Tongue (tissue), 2 donors: ENCODE results near the gene C1orf74. TPM values are rescaled to one million over a fixed set of nuclear protein-coding genes. Genes with fewer than 3 reads are reported as not detected.
A peak's percentile ranks its signal among the peaks of the same experiment; 100 is the strongest.

Source experiments
- DNase-seq: peaks from one replicate; pipeline ENCODE4 v3.0.0-alpha.2; 2015
- total RNA-seq: library from RNA; depleted of rRNA; stranded (reverse); fragments of >200 nt; gene quantifications from one replicate; pipeline ENCODE4 v1.2.3, GENCODE V29; 2014

The C1orf74 gene
- total RNA-seq, 1 donor from 2014 or later = 3.3 TPM

DNA sequence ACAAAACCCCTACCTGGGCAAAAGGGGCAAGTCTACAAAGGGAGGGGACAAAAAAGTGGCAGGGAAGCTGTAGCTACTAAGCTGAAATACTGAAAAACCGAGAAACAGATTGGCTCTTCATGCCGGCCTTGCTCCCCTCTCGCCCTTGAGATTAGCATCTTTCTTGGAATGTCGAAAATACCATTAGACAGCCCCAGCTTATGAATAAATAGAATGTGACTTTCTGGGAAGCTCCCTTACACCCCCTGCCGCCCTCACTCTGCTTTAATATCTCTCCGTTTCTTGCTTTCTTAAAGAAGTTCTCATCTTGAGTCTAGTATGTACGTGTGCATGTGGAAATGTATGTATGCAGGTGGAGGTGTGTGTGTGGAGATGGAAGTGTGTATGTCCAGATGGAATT, 14.4 kb downstream of the C1orf74 start:
- no peak for DNase-seq

DNA sequence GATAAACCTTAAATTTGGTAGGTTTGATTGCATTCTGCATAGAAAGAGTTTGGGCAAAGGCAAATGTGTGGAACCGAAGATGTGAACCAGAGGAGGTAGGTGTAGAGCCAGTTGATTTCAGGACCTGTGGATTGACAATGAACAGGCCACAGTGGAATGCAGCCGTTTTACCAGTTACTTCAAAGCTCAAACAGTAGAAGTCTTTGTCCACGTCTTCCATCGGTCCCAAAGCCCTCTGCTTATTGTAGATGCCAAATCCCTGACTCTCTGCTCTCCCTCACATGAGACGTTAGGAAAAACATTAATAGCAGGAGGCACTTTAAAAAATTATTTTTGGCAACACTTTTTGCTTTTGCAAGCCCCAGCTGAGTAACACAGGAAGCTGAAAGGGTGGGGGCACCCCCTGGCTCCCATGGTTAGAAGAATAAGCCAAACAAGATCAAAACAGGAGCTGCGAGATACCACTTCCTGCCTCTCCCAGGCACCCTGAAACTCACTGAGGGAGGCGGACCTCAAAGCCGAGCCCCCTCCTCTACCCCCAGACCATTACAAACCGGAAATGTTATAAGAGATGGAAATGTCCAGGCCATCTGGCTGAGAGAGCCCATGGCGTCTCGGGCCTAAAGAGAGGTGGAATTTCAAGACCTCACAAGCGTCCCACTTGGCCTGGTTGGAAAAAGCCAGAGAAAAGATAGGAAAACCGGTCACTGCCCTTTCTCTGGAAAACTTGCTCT, 15.0 kb downstream of the C1orf74 start:
- DNase-seq = peak; percentile 64

DNA sequence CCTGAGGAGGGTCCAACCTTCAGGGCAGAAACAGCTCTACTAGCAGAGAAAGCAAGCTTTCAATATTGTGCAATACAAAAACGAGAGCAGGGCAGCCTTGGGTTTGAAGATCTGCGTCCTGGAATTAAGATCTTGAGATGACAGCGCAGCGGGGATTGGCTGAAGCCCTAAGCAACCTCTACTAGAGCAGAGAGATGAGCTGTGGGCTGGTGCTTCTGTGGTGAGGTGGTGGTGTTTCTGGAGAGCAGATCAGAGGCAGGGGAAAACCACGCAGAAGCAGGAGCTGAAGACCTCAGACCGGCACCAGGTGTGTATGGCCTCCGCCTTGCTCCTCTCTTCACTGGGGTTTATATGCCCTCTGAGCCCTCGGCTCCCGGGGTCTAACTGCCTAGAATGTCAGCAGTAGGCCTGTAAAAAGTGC, 16.0 kb downstream of the C1orf74 start:
- DNase-seq = no peak

DNA sequence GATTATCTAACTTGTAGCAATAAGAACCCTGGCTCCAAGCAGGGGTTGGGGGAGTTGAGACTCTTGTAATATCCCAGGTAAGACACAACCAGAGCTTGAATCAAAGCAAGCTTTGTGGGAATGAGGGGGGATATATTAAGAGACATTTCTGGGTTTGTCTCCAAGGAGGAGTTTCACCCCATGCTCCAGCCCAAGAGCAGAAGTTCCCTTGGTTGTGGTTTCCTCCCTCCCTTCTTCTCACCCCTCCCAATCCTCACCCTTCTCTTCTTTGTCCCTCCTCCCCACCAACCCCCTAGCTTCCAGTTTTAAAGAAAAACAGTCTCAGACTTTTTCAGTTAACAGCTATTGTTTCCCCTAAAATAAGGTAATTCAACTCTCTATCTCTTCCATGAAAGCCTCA, 16.7 kb downstream of the C1orf74 start:
- no peak for DNase-seq

DNA sequence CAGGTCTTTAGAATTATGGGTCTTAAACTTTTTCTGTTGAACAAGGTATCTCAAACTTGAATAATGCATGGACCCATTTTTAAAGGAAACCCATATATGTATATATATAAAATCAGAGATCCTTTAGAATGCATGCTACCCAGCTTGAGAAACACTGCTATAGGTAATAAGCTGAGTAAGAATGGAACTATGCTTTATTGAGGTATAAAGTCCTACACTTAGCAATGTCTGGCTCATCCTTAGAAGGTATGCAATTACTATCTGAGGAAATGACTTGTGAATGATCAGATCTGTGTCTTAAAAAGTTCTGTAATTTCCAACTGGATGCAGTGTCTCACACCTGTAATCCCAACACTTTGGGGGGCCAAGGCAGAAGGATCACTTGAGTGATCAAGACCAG, 17.3 kb downstream of the C1orf74 start:
- DNase-seq = no peak

DNA sequence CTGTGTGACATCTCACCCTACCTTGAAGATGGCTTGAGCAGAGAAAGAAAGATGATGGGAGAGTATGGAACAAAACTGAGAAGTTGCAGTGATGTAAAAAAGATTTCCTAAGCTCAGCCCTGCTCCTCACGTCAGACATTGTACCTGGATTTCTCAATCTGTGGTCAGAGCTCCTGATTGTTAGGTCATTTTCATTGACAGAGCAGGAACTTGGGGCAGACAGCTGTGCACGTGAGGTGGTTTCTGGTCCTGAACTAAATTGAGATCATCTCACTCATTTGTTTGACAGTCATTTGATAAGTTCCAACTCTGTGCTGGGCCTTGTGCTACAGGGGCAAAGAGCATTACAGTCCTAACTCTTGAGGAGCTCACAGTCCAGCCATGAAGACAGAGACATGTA, 18.3 kb downstream of the C1orf74 start:
- DNase-seq = no peak

DNA sequence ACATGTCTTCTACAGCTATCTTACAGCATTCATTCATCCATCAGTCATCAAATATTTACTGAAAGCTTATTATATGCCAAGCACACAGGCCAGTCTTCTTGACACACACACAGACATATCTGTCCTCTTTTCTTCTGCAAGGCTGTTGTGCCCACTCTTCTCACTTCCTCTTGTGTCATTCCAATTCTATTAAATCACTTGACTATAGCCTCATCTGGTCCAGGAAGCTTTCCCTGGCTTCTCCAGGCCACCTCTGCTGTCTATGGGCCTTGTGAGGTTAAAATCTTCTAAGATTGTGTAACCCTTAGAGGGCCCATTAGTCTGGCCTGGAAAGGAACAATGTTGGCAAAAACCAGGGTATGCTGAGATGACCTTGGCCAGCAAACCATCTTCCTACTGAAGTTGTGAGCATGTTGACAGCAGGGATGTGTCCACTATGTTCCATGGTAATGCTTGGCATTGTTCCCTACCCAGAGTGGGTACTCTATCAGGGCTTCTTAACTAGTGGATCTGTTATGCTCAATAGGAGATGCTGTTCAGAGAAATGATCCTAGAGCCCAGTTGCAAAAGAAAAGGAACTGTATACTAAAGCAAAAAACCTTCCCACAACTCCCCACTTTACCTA, 23.2 kb downstream of the C1orf74 start:
- DNase-seq = no peak

DNA sequence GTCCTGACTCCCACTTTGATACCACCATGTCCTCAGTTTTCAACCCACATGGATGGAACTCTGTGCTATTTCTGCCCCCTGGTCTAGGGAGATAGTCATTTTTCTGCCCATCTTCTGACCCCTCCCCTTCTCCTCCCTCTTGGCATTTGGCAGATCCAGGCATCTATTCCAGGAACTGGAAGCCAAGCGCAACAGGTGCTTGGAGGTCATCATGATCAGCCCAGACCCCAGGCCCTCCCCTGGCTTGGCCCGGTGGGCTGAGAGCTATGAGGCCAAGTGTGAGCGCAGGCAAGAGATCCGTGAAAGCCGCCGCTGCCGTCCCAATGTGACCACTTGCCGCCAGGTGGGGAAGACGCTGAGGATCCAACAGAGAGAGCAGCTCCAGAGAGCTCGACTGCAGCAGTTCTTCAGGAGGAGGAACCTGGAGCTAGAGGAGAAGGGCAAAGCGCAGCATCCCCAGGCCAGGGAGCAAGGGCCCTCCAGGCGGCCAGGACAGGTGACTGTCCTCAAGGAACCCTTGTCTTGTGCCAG, 24.5 kb downstream of the C1orf74 start:
- DNase-seq = no peak

DNA sequence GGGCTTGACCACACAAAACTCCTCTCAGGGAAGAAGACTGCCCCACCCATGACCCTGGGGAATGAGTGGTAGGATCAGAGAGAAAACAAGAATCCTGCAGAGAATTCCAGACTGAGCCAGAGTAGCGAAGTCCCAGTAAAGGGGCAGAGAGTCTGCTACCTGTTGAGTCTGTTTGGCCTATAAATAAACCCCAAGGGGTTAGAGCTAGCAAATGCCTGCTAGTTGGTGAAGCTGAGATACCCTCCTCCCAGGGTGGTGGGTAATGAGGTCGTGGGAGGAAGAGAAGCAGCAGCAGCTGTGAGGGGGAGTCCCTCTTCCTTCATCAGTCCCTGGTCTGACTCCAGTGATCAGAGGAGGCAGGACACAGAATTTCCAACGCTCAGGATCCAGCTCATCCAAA, 26.0 kb downstream of the C1orf74 start:
- DNase-seq = no peak

DNA sequence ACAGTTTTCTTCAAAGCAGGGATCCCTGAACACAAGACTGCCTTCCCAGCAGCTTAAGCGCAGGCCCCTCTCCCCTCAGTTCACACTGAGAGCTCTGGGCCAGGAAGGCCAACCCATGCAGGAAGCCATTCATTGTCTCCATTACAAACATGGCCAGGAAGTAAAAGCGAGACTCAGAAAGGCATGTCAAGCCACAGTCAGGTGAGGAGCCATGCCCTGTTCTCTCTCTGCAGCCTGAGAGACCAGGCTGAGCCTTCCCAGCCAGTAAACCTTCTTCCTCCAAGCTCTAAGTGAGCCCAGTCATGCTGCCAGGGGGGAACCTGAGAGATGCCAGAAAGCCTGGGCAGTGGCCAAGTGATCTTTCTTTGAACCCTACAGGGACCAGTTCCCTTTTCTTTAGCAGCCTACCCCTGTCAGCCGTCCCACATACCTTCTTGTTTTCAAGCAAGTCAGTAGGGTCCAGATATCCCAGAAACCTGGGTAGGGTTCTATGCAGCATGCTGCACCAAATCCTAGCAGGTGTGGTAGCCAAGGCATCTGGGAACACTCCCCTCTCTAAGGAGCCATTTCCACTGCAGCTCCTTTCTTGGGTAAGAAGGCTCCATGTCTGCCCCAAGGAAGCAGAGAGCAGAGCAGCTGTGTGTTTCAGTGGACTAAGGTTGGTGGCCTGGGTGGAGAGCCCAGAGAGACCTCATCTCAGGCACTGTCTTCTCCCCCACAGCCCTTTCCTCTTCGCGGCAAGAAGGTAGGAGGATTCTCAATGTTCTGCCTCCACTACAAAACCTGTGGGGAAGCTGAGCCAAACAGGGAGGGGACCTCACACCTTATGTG, 27.5 kb downstream of the C1orf74 start:
- no peak for DNase-seq

DNA sequence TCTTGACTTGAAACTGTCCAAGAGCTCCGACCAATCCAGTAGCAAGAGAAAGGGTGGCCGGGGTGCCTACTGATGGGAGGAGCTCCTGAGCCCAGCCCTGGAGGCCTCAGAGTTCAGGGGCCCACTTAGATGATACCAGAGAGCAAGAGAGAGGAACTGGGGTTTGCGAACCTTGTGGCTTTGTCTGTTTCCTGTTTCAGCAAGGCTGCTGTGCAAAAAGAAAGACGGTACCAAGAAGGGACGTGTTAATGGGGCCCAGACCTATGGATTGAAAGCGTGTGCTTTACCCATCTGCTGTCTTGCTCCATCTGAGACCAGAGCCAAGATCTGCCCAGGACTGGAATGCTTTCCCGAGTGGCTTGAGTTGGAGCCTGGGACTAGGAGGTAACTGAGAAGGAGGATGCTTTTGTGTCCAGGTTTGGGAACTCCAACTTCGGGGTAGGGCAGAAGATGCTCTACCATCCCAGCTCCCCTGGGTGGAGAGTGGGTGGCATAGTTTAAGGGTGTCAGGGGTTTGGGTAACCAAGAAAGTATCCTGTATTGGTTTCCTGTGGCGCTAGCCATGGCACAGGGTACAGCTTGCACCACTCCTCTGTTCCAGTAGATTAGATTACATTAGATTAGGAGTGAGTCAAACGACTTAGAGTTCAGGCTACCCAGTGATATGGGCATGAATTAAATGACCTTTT, 28.3 kb downstream of the C1orf74 start, which contains the start of gene TRAF3IP3:
Gene TRAF3IP3 (plus strand): TSS at position 128 of the 689 bp plus-strand sequence. CDS start 3,987 bp downstream, outside the sequence.
- DNase-seq = no peak

DNA sequence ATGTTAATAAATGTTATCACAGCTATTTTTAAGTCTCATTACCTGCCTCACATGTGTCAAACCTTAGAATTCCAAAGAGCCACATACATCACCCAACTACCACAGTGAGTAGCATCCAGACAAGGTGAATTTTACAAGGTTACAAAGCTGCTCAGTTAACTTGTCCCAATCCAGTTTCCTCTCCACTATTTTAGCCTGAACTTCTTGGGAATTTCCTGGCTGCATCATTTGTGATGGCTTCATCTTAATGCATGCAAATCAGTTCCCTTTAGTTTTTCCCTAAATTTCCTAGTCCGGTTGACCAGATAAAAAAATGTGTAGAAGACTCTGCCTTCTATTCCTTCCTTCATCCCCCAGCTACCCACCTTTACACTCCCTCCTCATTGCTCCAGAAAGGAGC, 29.1 kb downstream of the C1orf74 start:
- DNase-seq = no peak

DNA sequence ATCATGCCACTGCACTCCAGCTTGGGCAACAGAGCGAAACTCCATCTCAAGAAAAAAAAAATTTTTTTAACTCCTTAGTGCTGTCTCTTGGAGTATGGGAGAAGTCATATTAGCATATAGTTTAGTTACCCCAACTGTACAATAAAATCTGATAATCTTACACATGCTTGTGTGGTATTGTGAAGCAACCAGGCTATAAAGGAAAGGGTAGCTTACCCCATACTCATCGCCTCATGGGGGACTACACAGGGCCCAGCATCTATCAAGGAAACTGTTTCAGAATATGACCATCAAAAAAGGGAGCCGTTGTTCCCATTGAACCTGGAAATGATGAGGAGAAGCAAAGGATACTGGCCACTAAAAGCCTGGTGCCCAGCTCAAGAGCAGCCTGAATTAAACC, 31.5 kb downstream of the C1orf74 start:
- DNase-seq = no peak

DNA sequence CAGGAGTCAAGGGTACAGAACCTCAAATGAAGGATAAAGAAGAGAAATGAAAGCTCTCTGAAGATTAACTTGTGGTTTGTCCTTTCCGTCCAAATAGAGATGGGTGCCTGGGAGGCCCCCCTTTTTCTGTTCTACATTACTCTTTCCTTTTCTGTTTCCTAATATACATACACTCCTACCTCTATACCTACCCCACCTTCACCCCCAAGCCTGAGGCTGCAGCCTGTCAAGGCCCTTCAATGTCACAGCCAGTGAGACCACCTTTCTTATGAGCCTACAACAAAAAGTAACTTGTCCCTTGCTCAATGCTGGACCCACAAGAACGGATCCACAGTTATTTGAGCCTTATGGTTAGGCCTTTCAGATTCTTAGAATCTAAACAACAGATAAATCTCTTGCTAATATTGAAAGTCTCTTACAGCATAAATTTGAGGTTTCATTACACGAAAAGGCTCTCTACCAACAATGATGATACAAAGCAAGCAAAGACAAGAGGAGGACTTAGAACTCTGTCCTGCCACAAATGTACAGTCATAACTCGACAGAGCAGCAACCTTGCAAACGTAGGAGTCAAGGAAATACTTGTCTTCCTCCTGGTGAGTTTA, 32.6 kb downstream of the C1orf74 start:
- DNase-seq = no peak

DNA sequence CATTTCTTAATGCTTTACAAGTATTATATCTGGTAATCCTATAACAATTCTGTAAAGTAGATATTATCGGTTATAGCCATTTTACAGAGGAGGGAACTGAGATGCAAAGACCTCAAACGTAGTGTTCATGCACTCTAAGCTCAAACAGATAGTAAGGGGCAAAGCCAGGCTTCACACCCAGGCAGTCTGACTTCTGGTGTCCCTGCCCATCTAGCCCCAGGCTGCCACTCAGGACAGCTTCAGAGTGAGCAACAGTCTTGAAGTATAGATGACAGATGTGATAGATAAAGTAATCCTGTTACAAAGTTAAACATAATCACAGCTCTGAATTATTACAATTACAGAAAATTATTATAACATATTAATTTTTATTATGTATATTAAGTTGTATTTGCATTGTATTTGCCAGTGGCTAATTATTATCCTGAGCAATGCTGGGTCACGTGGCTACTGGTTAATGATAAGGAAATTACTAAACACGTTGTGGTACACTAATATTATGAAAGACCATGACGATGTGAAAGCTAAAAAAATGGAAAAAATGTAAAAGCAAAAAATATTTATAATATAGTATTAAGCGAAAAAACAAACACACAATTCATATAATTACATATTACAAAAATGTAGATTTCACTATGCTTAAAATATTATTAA, 34.6 kb downstream of the C1orf74 start:
- DNase-seq = no peak

DNA sequence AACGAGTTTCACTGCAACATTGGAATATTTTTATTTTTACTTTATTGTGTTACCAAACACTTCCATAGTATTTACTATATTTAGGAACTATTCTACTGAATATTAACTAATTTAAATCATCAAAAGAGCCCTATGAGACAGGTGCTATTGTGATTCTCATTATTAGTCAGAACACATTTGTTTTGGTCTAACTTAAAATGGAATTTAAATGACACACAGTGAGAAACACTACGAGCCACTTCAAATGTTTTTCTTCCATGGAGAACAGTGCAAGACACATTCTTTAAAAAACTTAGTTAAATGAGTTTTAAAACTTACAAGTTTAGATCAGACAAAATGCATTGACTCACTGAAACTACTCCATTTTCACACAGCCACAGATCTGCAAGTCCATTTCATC, 35.2 kb downstream of the C1orf74 start:
- DNase-seq = no peak

DNA sequence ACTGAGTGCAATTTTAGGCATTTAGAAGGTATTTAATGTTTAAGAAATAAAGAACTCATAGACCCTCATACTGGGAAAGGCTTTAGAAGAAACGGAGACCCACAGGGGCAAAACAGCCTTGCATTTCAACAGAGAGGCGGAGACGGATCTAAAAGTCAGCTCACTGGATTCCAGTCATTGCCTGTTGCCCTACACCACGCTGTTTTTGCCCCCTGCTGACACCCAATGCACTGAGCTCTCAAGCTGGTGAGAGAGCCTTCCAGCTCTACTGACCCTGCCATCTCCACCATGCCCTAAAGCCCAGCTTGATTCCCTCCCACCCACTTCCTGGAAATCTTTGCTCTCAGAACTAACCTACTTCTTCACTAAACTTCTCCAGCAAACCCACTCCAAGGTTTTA, 35.7 kb downstream of the C1orf74 start:
- no peak for DNase-seq

DNA sequence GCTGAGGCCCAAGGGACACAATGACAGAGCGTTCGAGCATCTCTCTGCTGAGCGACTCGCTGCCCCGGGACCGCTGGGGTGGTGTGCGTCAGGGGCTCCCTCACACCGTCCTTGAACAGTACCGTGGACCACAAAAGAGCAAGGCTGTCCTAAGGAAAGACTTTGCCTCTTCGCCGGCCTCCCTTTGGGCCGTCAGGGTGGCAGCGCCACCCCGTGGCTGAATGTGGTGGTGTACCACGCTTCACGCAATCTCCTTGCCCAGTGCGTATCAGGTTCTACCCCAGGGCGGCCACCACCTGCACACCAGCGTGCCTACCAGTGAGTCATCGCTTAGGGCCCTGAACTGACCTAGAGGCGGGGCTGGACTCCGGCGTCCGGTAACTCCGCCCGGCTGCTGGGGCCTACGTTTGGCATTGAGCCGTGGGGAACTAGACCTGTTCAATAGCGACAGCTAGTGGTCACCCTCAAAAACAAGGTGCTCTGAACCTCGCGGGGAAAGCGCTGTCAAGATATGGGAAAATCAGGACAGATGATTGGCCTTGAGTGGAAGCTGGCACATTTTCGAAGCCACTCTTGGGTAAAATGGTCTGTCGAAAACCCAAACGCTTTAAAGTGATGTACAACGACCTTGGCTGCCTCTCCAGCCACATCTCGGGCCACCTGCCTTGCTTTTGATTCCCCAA, 36.6 kb downstream of the C1orf74 start:
- peak; percentile 89 for DNase-seq

DNA sequence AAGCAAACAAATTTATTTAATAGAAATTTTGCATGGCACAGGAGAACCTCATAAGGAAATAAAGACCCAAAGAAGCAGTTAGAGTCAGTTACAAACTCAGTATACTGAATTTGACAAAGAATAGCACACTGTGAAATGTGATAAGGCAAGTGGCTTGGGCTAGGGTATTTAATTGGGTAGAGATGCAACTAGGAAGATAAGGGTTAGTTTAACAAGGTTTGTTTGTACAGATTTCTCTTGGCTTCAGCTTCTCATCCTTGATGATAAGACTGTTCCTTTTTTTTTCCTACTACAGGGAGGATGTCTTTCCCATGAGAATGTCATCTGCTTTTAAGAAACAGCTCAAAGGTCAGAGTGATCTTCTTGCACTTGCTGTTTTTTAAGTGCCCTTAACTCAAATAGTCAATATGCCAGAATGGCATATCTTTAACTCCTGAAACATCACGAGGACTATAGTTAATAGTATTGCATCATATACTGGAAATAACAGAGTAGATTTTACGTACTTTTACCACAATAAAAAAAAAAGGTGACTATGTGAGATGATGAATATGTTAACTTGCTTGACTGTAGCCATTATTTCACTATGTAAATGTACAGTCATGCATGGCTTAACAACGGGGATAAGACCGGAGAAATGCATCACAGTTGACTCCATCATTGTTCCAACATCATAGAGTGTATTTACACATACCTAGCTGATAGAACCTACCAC, 37.8 kb downstream of the C1orf74 start:
- DNase-seq = no peak

DNA sequence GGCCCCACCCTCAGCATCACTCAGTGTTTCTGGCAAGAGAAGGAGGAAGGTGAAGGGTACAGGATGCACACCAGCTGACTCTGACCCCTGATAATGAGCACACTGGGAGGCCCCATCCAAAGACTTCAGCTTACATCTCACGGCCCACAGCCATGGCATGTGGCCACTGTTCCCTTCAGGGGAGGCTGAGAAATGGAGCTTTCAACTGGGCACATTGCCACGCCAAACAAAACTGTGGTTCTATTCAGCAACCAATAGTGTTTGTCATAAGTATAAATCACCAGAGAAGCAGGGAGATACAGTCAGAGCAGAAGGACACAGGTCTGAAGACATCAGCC, 41.2 kb downstream of the C1orf74 start:
- DNase-seq = no peak
